ENCODE measurements around the gene FADS6.
A peak's percentile ranks its signal among the peaks of the same experiment; 100 is the strongest.
"Not testable (repeated sequence)": the region's sequence is repeated elsewhere in the genome, so short reads cannot be mapped to it uniquely, and the experiment has no call there.

The FADS6 gene

GRCh38 chr17:74873874-74874614, 19.4 kb downstream of the FADS6 start:
- TF ChIP-seq CTCF (IDR thresholded peaks at IDR 0.05; ENCODE audit: borderline replicate concordance, control extremely low read depth, extremely low read depth, insufficient read depth, missing control alignments), result no peak
- DNase-seq (ENCODE audit: low spot score), result no peak
- in situ Hi-C loops (cut with MboI; ENCODE audit: low sequenced_read_pairs, unreplicated experiment), result no loop called here

GRCh38 chr17:74873037-74873873, 20.2 kb downstream of the FADS6 start:
- TF ChIP-seq CTCF (IDR thresholded peaks at IDR 0.05; ENCODE audit: borderline replicate concordance, control extremely low read depth, extremely low read depth, insufficient read depth, missing control alignments), result no peak
- DNase-seq (ENCODE audit: low spot score), result peak; percentile 100
- in situ Hi-C loops (cut with MboI; ENCODE audit: low sequenced_read_pairs, unreplicated experiment), result no loop called here

GRCh38 chr17:74872313-74873036, 21.0 kb downstream of the FADS6 start, which contains the start of gene FDXR:
Gene FDXR, minus strand, starts transcription at chr17:74872994. Its CDS starts 50 bp downstream, at chr17:74872944.
- no peak for DNase-seq (ENCODE audit: low spot score)
- TF ChIP-seq CTCF (IDR thresholded peaks at IDR 0.05; ENCODE audit: borderline replicate concordance, control extremely low read depth, extremely low read depth, insufficient read depth, missing control alignments), result no peak
- in situ Hi-C loops (cut with MboI; ENCODE audit: low sequenced_read_pairs, unreplicated experiment), result no loop called here

- no peak for TF ChIP-seq CTCF (IDR thresholded peaks at IDR 0.05; ENCODE audit: borderline replicate concordance, control extremely low read depth, extremely low read depth, insufficient read depth, missing control alignments)
- DNase-seq (ENCODE audit: low spot score), result no peak
- in situ Hi-C loops (cut with MboI; ENCODE audit: low sequenced_read_pairs, unreplicated experiment), result no loop called here
Observed at GRCh38 chr17:74871356-74872076, 21.9 kb downstream of the FADS6 start.

- no peak for TF ChIP-seq CTCF (IDR thresholded peaks at IDR 0.05; ENCODE audit: borderline replicate concordance, control extremely low read depth, extremely low read depth, insufficient read depth, missing control alignments)
- DNase-seq (ENCODE audit: low spot score), result no peak
- in situ Hi-C loops (cut with MboI; ENCODE audit: low sequenced_read_pairs, unreplicated experiment), result no loop called here
Observed at GRCh38 chr17:74870512-74870911, 22.9 kb downstream of the FADS6 start.

GRCh38 chr17:74870028-74870427, 23.4 kb downstream of the FADS6 start:
- DNase-seq (ENCODE audit: low spot score); in situ Hi-C loops (cut with MboI; ENCODE audit: low sequenced_read_pairs, unreplicated experiment): not testable (repeated sequence)
